ENCODE data around the gene PRR7.
"Not testable (repeated sequence)": the region's sequence is repeated elsewhere in the genome, so short reads cannot be mapped to it uniquely, and the experiment has no call there.

The PRR7 gene

DNA sequence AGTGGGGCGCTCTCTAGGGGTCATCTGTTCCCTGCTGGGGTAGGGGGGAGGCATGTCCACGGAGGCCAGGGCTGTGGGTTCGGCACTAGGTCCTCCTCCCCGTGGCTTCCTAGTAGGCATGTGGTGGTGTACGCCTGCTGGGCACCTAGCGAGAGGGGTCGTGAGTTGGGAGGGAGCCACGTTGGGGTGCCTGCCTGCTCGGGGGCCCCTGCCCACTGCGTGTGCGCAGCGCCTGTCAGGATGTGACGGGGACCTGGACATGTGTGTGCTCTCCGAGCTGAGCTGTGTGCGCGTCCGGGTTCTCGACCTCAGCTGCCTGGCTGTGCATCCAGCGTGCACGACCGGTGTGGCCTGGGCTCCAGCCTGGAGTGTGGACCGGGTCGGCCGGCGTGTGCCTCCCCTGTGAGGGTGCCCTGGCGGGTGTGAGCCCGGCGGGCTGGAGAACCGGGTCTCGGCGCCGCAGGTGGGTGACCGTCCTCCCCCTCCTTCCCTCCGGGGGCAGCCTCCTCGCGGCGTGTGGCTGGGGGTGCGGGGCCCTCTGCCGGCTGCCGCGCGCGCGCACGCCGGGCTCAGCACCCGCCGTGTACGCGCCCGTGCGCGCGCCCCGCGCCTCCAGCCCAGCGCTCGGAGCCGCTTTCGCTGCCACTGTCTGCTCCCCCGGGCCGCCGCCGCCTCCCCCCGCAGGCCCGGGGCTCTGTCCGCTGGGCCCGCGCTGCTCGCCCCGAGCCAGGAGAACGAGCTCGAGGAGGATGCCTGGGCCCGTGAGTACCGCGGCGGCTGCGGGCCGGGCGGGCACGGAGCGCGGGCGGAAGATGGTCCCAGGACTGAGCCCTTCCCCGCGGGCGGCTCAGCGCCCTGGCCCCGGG, at the start of gene PRR7:
Gene PRR7 (plus strand): TSS at position 615 of the 866 bp plus-strand sequence. CDS start 8,254 bp downstream, outside the sequence.
- DNase-seq, result peak; percentile 58 to 64

DNA sequence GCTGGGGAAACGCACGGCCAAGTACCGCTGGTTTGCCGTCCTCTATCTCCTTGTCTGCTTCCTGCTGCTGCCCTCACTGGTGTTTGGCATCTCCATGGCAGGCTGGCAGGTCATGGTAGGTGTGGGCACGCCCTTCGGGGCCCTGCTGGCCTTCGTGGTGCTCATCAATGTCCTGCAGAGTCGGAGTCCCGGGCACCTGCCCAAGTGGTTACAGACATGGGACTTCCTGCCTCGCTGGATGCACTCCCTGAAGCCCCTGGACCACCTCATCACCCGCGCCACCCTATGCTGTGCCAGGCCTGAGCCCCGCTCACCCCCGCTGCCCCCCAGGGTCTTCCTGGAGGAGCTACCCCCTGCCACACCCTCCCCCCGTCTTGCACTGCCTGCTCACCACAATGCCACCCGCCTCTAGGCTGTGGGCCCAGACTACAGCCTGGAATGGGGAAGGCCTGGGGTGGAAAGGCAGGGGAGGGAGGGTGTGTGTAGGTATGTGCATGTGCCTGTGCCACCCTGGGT, 48.7 kb upstream of the PRR7 start:
- no peak for DNase-seq

DNA sequence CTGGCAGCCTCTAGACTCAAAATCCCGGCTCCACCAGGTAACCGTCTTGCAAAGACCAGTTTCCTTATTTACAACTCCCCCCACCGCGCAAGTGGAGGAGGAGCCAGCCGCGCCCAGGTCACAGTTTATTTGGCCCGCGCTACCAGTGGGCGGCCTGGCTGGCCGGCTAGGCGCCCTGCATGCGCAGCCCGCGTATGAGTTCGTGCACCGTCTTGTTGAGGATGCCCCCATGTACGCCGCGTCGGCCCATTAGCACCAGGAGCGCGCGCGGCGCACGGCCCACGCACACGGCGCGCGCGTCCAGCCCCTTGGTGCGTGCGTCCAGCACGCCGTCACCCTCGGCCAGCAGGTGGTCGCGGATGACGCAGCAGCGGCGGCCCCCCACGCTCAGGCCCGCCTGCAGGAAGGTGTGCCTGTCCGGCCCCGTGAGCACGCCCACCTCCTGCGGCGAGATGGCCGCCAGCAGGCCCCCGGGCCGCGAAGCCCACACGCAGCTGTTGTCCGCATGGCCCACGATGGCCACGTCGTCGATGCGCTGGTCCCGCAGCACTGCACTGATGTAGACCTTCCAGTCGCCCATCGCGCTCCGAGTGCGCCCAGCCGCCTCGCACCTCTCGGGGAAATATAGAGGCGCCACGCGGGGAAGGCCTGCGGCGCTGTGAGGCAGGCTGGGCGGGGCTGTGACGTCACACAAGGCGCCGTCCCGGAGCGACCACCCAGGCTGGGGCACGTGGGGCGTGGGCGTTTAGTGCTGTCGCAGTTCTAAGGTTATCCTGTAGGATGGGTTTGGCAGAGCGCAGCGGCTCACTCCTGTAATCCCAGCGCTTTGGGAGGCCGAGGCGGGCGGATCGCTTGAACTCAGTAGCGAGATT, 46.4 kb upstream of the PRR7 start, which contains the start of gene PFN3:
Gene PFN3 (minus strand): TSS at position 665 of the 872 bp plus-strand sequence. CDS start 85 bp downstream, at position 580.
- no peak for DNase-seq

GRCh38 chr5:177402271-177403043, 44.2 kb upstream of the PRR7 start:
- peak; percentile 64 to 74 for DNase-seq

DNA sequence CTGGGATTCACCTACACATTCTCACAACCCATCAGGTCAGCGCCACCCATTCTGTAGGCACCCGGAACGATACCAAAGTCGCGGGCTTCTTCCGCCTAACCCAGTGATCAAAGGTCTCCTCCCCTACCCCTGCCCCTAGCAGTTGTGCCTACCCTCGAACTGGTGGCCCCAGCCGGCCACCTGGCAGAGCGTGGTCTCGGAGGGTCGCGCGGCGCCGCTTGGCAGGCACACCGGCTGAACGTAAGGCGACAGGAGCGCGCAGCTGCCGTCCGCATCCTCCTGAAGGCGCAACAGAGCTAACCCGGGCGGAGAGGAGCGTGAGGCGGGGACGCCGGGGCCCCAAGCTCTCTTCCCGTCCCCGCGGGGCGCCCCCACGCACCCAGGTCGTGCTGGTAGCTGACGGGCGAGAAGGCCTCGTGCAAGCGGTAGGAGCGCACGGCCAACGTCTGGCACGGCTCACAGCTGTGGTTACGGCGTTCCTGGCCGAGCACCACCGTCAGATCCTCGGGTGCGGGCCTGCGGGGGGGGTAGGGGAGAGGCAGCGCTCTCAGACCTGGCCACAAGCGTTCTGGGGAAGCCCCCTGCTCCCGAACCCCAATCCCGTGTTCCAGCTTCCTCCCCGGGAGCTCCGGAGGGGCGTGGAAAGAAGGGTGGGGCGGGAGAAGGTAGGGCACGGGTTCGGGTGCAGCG, 43.4 kb upstream of the PRR7 start:
- DNase-seq, result peak; percentile 25 to 44

DNA sequence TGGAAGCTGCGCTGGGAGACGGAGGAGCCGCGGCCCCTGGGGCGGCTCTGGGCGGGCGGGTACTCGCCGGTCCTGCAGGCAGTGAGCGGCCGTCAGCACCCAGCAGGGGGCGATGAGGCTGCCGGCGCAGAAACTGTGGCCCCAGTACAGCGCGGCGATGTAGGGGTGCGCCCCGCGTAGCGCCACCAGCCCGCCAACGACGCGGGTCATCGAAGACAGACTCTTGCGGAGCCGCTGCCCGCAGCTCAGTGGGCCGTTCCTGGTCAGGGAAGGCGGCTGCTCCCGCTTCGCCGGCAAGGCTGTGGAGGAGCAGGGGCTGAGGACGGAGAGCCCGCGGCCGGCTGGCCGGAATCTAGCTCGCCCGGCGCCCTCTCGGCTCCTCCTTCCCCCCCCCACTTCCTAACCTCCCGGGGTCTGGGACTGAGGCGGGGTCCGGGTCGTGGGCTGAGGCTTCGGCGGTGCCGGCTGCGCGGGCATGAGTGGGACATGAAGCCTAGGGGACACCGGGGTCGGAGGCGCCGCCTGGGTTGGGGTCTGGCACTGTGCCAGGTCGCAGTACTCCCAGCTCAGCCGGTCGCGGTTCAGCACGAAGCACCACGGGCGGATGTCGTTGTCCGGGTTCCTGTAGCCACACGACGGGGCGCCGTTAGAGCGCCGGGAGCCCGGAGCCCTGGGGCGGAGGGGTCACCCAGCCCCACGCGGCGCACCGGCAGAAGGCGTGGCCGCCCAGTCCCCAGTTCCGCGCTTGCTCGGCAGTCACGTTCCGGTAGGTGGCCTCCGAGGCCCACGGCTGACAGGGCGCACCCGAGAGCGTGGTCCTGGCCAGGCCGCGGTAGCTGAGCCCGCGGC, 42.6 kb upstream of the PRR7 start:
- peak; percentile 81 to 84 for DNase-seq

- DNase-seq, result no peak
Measured at GRCh38 chr5:177404641-177405179, 41.9 kb upstream of the PRR7 start.

GRCh38 chr5:177405312-177405711, 41.3 kb upstream of the PRR7 start:
- no peak for DNase-seq

DNA sequence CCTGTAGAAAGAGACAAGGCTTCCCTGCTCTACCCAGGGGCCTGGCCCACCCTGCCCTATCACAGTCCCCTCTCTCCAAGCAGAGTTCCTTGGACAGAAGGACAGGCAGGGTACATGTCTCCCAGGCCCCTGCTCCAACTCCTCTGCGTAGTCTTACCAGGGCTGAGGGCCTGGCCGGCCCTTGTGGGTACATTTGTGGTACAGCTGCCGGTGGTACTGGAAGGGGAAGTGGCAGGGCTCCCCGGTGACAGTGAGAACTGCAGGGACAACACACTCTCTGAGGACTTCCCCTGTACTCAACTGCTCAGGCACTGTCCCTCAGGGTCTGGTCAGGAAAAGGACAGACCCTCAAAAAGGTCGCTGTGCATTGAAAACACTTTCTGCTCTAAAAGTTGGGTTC, 40.8 kb upstream of the PRR7 start:
- DNase-seq, result no peak

- no peak for DNase-seq
Measured at GRCh38 chr5:177409043-177409801, 37.4 kb upstream of the PRR7 start, which contains the start of gene F12. Gene F12, minus strand, starts transcription at chr5:177409564. Its CDS starts 37 bp downstream, at chr5:177409527.

GRCh38 chr5:177410575-177410974, 36.0 kb upstream of the PRR7 start:
- DNase-seq, result no peak

GRCh38 chr5:177412603-177413233, 33.9 kb upstream of the PRR7 start:
- no peak for DNase-seq

GRCh38 chr5:177414481-177414880, 32.1 kb upstream of the PRR7 start:
- DNase-seq, result no peak

- not testable (repeated sequence) for DNase-seq
Measured at GRCh38 chr5:177417081-177417480, 29.5 kb upstream of the PRR7 start.

- DNase-seq, result no peak
Measured at GRCh38 chr5:177419046-177419445, 27.6 kb upstream of the PRR7 start.

DNA sequence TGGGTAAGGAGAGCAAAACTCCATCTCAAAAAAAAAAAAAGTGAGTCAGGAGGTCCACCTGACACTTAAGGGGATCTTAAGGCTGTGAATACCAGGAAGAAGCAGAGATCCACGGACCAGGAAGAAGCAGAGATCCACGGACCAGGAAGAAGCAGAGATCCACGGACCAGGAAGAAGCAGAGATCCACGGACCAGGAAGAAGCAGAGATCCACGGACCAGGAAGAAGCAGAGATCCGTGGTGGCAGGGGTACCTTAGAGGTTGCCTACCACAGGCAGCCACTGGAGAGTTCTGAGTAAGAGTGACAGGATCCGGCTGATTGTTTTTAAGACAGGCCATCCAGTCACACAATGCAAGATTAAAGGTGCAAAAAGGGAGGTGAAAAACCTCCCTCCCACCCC, 26.1 kb upstream of the PRR7 start:
- DNase-seq, result not testable (repeated sequence)

DNA sequence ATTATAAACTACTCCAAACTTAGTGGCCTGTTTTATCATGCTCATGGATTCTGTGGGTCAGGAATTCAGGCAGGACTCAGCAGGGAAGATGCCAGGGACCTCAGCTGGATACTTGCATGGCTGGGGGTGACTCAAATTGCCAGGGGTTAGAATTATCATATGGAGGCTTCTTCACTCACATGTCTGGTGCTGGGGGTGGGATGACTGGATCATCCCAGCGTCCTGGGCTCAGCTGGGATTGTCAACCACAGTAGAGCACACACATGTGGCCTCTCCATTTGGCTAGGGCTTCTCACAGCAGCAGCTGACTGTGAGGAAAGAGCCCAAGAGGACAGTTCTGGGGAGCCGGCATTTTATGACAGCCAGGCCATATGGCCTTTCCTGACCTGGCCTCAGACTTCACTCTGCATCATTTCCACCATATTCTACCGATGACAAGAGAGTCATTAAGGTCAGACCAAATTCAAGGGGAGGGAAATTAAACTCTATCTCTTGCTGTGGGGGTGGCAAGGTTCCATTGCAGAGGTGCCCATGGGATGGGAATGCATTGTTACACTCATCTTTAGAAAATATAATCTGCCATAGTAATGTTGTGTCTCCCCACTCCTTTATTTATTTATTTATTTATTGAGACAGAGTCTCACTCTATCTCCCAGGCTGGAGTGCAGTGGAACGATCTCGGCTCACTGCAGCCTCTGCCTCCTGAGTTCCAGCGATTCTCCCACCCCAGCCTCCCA, 25.4 kb upstream of the PRR7 start:
- no peak for DNase-seq

DNA sequence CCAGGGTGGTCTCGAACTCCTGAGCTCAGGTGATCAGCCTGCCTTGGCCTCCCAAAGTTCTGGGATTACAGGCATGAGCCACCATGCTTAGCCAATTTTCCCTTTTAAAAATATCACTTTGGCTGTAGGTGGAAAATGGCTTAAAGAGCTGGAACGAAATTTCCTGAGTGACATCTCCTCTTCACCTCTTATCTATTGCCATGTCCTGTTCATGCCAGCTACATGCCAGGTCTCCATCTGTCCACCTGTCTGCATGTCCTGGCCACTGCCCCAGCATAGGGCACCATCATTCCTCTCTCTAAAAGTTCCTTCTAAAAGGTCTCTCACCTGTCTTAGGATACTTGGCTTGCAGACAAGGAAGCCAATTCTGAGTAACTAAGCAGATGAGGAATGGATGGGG, 22.9 kb upstream of the PRR7 start:
- no peak for DNase-seq
